ENCODE measurements around the gene TMEM248.
"Not testable (repeated sequence)": the region's sequence is repeated elsewhere in the genome, so short reads cannot be mapped to it uniquely, and the experiment has no call there.

The TMEM248 gene

GRCh38 chr7:66952343-66953043 lies 31.5 kb downstream of the TMEM248 start:
- no peak for DNase-seq

GRCh38 chr7:66953044-66953427 lies 32.0 kb downstream of the TMEM248 start:
- DNase-seq = no peak

- DNase-seq = no peak
Observed at GRCh38 chr7:66957595-66958290, 36.7 kb downstream of the TMEM248 start.

- DNase-seq = no peak
Observed at GRCh38 chr7:66958538-66959350, 37.7 kb downstream of the TMEM248 start.

- DNase-seq = no peak
Observed at GRCh38 chr7:66960192-66960591, 39.2 kb downstream of the TMEM248 start.

GRCh38 chr7:66961096-66961495 lies 40.1 kb downstream of the TMEM248 start:
- DNase-seq = no peak

GRCh38 chr7:66964411-66964810 lies 43.4 kb downstream of the TMEM248 start:
- no peak for DNase-seq

GRCh38 chr7:66967029-66967428 lies 46.0 kb downstream of the TMEM248 start:
- DNase-seq = no peak

GRCh38 chr7:66969001-66969400 lies 48.0 kb downstream of the TMEM248 start:
- not testable (repeated sequence) for DNase-seq

GRCh38 chr7:66970310-66970709 lies 49.3 kb downstream of the TMEM248 start:
- DNase-seq = no peak

GRCh38 chr7:66974986-66975590 lies 54.1 kb downstream of the TMEM248 start:
- no peak for DNase-seq

- DNase-seq = not testable (repeated sequence)
Observed at GRCh38 chr7:66978312-66978711, 57.3 kb downstream of the TMEM248 start.

- not testable (repeated sequence) for DNase-seq
Observed at GRCh38 chr7:66979013-66979412, 58.0 kb downstream of the TMEM248 start.

GRCh38 chr7:66980336-66980735 lies 59.3 kb downstream of the TMEM248 start:
- not testable (repeated sequence) for DNase-seq

GRCh38 chr7:66989552-66989951 lies 68.5 kb downstream of the TMEM248 start:
- DNase-seq = not testable (repeated sequence)

- not testable (repeated sequence) for DNase-seq
Observed at GRCh38 chr7:66994051-66994450, 73.0 kb downstream of the TMEM248 start.

- peak in 1 of 2 donors; percentile 37 for DNase-seq
Observed at GRCh38 chr7:66994691-66995049, 73.6 kb downstream of the TMEM248 start.

GRCh38 chr7:66995050-66995776 lies 74.2 kb downstream of the TMEM248 start, which contains the start of gene SBDS:
TSS of gene SBDS (minus strand) at chr7:66995586. CDS start at chr7:66995417, 169 bp downstream.
- peak; percentile 70 to 93 for DNase-seq

- DNase-seq = peak; percentile 81 to 98
Observed at GRCh38 chr7:66996444-66997191, 75.6 kb downstream of the TMEM248 start, which contains the start of gene TYW1. TSS of gene TYW1 (plus strand) at chr7:66996833. CDS start at chr7:66996979, 146 bp downstream.

- not testable (repeated sequence) for DNase-seq
Observed at GRCh38 chr7:67000601-67001258, 79.7 kb downstream of the TMEM248 start.

GRCh38 chr7:67004145-67004544 lies 83.1 kb downstream of the TMEM248 start:
- DNase-seq = not testable (repeated sequence)

All from bone marrow (tissue), 2 donors.